T-helper 1 cell treated with Interleukin-12 subunit alpha and Interleukin-12 subunit beta and Interleukin-4 antibody, amounts not matched to agents 30 μg/mL and 1 μg/mL, for 36 hours (primary cell): ENCODE measurements around the gene NDUFS1.
"Not testable (repeated sequence)": the region's sequence is repeated elsewhere in the genome, so short reads cannot be mapped to it uniquely, and the experiment has no call there.

ENCODE experiments used
- H3K27ac Mint-ChIP-seq: one replicate; pipeline ENCODE4 v1.8.0; 2021; ENCODE audit warnings: mild to moderate bottlenecking, mixed read lengths
- H3K27me3 Mint-ChIP-seq: one replicate; pipeline ENCODE4 v1.8.0; 2021; ENCODE audit warnings: low read depth, mixed read lengths
- H3K36me3 Mint-ChIP-seq: one replicate; pipeline ENCODE4 v1.8.0; 2021; ENCODE audit warnings: low read depth, mixed read lengths
- H3K4me1 Mint-ChIP-seq: one replicate; pipeline ENCODE4 v1.8.0; 2021; ENCODE audit warnings: low read depth, mixed read lengths
- H3K4me3 Mint-ChIP-seq: one replicate; pipeline ENCODE4 v1.8.0; 2021; ENCODE audit warnings: mild to moderate bottlenecking, moderate library complexity, mixed read lengths
- H3K9me3 Mint-ChIP-seq: one replicate; pipeline ENCODE4 v1.8.0; 2021; ENCODE audit warnings: mixed read lengths

Gene NDUFS1

DNA sequence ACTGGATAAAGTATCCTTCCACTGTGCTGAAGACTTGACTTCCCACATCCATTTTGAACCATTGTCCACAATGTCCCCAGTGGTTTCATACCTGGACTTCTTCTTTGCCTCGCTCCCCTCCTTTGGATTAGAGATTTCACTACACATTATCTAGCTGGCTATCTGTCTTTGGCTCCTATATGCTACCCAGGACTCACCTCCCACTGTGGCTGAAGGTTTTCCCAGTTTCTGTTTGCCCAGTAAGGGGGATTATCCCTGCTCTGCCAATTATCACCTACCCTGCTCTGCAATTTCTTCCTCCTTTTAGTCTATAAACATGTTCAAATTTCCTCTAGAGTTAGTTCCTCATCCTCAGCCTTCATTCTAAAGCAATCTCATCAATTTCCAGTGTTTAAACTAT is 9.1 kb downstream of the NDUFS1 start:
- Mint-ChIP-seq H3K36me3 (peaks cover 37% of the 10 kb centered on the region), H3K9me3 (no peaks in the 10 kb centered on the region), H3K27ac (no peak overlapping the region), H3K27me3 (no peaks in the 10 kb centered on the region), H3K4me1 (peaks cover 5% of the 10 kb centered on the region), H3K4me3 (no peak overlapping the region)

DNA sequence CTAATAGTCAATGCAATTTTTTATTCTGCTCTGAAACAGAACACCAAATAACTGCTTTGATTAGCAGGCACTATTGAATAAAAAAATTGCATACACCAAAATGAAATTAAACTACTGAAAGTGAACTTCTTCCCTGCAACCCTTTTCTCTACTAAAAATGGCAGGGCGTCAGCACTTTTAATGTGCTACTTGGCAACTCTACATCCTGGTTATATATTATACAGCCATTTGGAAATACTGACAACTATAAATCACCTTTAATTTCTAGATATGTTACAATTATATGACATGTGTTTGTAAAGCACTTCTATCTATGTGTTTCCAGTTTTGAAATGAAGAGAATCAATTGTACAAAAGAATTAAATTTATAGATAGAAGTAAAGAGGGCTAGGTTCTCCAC is 9.9 kb downstream of the NDUFS1 start:
- H3K27me3 Mint-ChIP-seq, result no peaks in the 10 kb centered on the region
- H3K27ac Mint-ChIP-seq, result no peak overlapping the region
- peaks cover 41% of the 10 kb centered on the region for H3K36me3 Mint-ChIP-seq
- peaks cover 5% of the 10 kb centered on the region for H3K4me1 Mint-ChIP-seq
- no peak overlapping the region for H3K4me3 Mint-ChIP-seq
- H3K9me3 Mint-ChIP-seq, result no peaks in the 10 kb centered on the region

GRCh38 chr2:206145665-206146064 is 13.6 kb downstream of the NDUFS1 start:
- Mint-ChIP-seq H3K27me3 (no peaks in the 10 kb centered on the region), H3K4me3 (no peak overlapping the region), H3K36me3 (peaks cover 49% of the 10 kb centered on the region), H3K9me3 (no peaks in the 10 kb centered on the region), H3K4me1 (peaks cover 5% of the 10 kb centered on the region), H3K27ac (no peak overlapping the region)

GRCh38 chr2:206144383-206144782 is 14.9 kb downstream of the NDUFS1 start:
- Mint-ChIP-seq H3K36me3 (peaks cover 45% of the 10 kb centered on the region), H3K9me3 (no peaks in the 10 kb centered on the region), H3K4me3 (no peak overlapping the region), H3K27ac (no peak overlapping the region), H3K4me1 (no peaks in the 10 kb centered on the region), H3K27me3 (no peaks in the 10 kb centered on the region)

- Mint-ChIP-seq H3K9me3 (no peaks in the 10 kb centered on the region), H3K4me1 (no peaks in the 10 kb centered on the region), H3K27me3 (no peaks in the 10 kb centered on the region), H3K27ac (no peak overlapping the region), H3K4me3 (no peak overlapping the region), H3K36me3 (peaks cover 40% of the 10 kb centered on the region)
These were observed 15.8 kb downstream of the NDUFS1 start for GRCh38 chr2:206143451-206143850.

DNA sequence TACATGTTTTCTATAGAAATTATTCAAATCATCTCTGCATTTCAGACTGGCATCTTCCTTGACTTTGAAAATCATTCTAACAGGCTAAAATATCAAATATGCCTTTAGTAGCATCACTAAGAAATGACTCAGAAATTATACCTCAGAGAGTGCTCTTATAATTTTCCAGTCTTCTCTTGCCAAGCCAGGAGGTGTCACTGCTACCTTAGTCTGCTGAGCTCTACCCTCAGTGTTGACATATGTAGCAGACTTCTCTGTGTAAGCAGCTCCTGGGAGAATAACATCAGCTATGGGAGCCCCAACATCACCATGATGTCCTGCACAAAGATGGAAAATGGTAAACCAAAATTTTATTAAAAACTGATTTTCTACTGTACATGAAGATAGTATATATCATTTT is 31.6 kb downstream of the NDUFS1 start:
- H3K36me3 Mint-ChIP-seq, result peaks cover 19% of the 10 kb centered on the region
- no peak overlapping the region for H3K4me3 Mint-ChIP-seq
- H3K4me1 Mint-ChIP-seq, result no peaks in the 10 kb centered on the region
- no peak overlapping the region for H3K27ac Mint-ChIP-seq
- H3K9me3 Mint-ChIP-seq, result no peaks in the 10 kb centered on the region
- H3K27me3 Mint-ChIP-seq, result no peaks in the 10 kb centered on the region

DNA sequence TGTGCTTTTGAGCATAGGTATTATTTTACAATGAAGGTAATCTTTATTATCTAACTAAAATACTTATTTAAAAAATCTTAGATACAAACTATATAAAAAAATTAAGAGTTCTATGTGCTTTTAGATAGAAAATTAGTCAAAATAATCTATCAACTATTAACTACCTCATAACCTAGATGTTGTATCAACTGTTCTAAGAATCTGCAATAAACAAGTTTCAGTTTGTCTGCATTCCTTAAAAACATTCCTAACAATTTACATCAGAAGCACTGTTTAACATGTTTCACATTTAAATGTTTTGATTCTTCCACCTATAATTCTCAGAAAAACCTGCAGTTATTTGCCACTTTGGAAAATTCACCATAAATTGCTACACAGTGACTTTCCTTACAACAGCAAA is 33.3 kb downstream of the NDUFS1 start:
- Mint-ChIP-seq H3K27ac (no peak overlapping the region), H3K4me1 (no peaks in the 10 kb centered on the region), H3K27me3 (no peaks in the 10 kb centered on the region), H3K4me3 (no peak overlapping the region), H3K36me3 (peaks cover 27% of the 10 kb centered on the region), H3K9me3 (no peaks in the 10 kb centered on the region)

DNA sequence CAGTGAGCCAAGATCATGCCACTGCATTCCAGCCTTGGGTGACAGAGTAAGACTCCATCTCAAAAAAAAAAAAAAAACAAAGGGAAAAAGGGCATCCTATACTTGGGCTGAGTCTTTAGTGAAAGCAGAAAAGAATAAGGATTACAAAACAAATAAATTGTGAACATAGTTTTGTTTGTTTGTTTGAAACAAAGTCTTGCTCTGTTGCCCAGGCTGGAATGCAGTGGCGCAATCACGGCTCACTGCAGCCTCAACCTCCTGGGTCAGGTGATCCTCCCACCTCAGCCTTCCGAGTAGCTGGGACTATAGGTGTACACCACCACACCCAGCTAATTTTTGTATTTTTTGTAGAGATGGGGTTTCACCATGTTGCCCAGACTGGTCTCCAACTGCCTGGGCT is 36.7 kb downstream of the NDUFS1 start:
- not testable (repeated sequence) for H3K9me3 Mint-ChIP-seq, H3K27ac Mint-ChIP-seq, H3K4me3 Mint-ChIP-seq, H3K27me3 Mint-ChIP-seq, H3K4me1 Mint-ChIP-seq
- peaks cover 33% of the 10 kb centered on the region for H3K36me3 Mint-ChIP-seq

- Mint-ChIP-seq H3K36me3 (peaks cover 18% of the 10 kb centered on the region), H3K27ac (no peak overlapping the region)
These were observed 43.0 kb downstream of the NDUFS1 start for GRCh38 chr2:206116278-206116677.

DNA sequence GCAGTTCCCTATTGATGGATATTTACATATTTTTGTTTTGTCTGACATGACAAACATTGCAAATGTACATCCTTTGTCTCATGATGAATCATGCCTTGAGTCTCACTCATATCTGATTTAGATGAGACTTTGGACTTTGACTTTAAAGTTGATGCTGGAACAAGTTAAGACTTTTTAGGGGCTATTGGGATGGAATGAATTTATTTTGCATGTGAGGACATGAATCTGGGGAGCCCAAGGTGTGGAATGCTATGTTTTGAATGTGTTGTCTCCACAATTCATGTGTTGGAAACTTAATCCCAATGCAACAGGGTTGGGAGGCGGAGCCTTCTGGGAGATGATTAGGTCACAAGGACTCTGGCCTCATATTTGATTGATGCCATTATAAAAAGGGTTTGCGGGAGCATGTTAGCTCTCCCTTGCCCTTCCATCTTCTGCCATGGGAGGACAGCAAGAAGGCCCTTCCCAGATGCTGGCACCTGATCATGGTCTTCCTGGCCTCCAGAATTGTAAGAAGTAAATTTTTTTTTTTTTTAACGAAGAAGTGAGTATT is 44.1 kb downstream of the NDUFS1 start:
- Mint-ChIP-seq H3K4me3 (no peak overlapping the region), H3K27me3 (no peaks in the 10 kb centered on the region), H3K4me1 (no peaks in the 10 kb centered on the region), H3K36me3 (peaks cover 8% of the 10 kb centered on the region), H3K9me3 (peaks cover 2% of the 10 kb centered on the region), H3K27ac (no peak overlapping the region)

More at GRCh38 chr2:206116278-206116677, 43.0 kb downstream of the NDUFS1 start:
- H3K9me3 Mint-ChIP-seq, result peaks cover 7% of the 10 kb centered on the region
- H3K27me3 Mint-ChIP-seq, result no peaks in the 10 kb centered on the region
- no peaks in the 10 kb centered on the region for H3K4me1 Mint-ChIP-seq
- no peak overlapping the region for H3K4me3 Mint-ChIP-seq

GRCh38 chr2:206112846-206113547 is 46.2 kb downstream of the NDUFS1 start:
- H3K4me1 Mint-ChIP-seq, result no peaks in the 10 kb centered on the region
- H3K36me3 Mint-ChIP-seq, result peaks cover 4% of the 10 kb centered on the region
- H3K27me3 Mint-ChIP-seq, result no peaks in the 10 kb centered on the region
- no peak overlapping the region for H3K27ac Mint-ChIP-seq
- no peaks in the 10 kb centered on the region for H3K9me3 Mint-ChIP-seq
- no peak overlapping the region for H3K4me3 Mint-ChIP-seq

GRCh38 chr2:206112108-206112507 is 47.1 kb downstream of the NDUFS1 start:
- Mint-ChIP-seq H3K27ac (no peak overlapping the region), H3K4me3 (no peak overlapping the region), H3K27me3 (no peaks in the 10 kb centered on the region), H3K4me1 (no peaks in the 10 kb centered on the region), H3K9me3 (no peaks in the 10 kb centered on the region), H3K36me3 (peaks cover 4% of the 10 kb centered on the region)

GRCh38 chr2:206108713-206109112 is 50.5 kb downstream of the NDUFS1 start:
- Mint-ChIP-seq H3K27ac (no peak overlapping the region), H3K9me3 (no peaks in the 10 kb centered on the region), H3K4me3 (no peak overlapping the region), H3K4me1 (no peaks in the 10 kb centered on the region), H3K36me3 (no peaks in the 10 kb centered on the region), H3K27me3 (no peaks in the 10 kb centered on the region)

GRCh38 chr2:206105541-206105940 is 53.7 kb downstream of the NDUFS1 start:
- no peak overlapping the region for H3K27ac Mint-ChIP-seq
- no peak overlapping the region for H3K4me3 Mint-ChIP-seq
- H3K4me1 Mint-ChIP-seq, result no peaks in the 10 kb centered on the region
- no peaks in the 10 kb centered on the region for H3K36me3 Mint-ChIP-seq
- no peaks in the 10 kb centered on the region for H3K27me3 Mint-ChIP-seq
- no peaks in the 10 kb centered on the region for H3K9me3 Mint-ChIP-seq

- Mint-ChIP-seq H3K9me3 (no peaks in the 10 kb centered on the region), H3K4me1 (no peaks in the 10 kb centered on the region), H3K4me3 (no peak overlapping the region), H3K27ac (no peak overlapping the region), H3K36me3 (no peaks in the 10 kb centered on the region), H3K27me3 (no peaks in the 10 kb centered on the region)
These were observed 54.2 kb downstream of the NDUFS1 start for GRCh38 chr2:206105038-206105437.
